T-helper 22 cell (primary cell): ENCODE measurements around the gene COX4I2.
"Not testable (repeated sequence)": the region's sequence is repeated elsewhere in the genome, so short reads cannot be mapped to it uniquely, and the experiment has no call there.

Experiments
- DNase-seq: peaks from one replicate; pipeline ENCODE4 v3.0.0-alpha.2; 2020; ENCODE audit warnings: low read depth

The COX4I2 gene

GRCh38 chr20:31607640-31608250, 30.0 kb upstream of the COX4I2 start:
- DNase-seq: no peak

- no peak for DNase-seq
These were observed 29.3 kb upstream of the COX4I2 start for GRCh38 chr20:31608251-31608945.

DNA sequence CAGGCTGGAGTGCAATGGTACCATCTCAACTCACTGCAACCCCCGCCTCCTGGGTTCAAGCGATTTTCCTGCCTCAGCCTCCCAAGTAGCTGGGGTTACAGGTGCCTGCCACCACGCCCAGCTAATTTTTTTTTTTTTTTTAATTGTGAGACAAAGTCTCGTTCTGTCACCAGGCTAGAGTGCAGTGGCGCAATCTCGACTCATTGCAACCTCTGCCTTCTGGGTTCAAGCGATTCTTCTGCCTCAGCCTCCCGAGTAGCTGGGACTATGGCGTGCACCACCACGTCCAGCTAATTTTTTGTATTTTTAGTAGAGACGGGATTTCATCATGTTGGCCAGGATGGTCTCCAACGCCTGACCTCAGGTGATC, 25.5 kb upstream of the COX4I2 start:
- DNase-seq: not testable (repeated sequence)

GRCh38 chr20:31615416-31615815, 22.3 kb upstream of the COX4I2 start:
- DNase-seq: no peak

DNA sequence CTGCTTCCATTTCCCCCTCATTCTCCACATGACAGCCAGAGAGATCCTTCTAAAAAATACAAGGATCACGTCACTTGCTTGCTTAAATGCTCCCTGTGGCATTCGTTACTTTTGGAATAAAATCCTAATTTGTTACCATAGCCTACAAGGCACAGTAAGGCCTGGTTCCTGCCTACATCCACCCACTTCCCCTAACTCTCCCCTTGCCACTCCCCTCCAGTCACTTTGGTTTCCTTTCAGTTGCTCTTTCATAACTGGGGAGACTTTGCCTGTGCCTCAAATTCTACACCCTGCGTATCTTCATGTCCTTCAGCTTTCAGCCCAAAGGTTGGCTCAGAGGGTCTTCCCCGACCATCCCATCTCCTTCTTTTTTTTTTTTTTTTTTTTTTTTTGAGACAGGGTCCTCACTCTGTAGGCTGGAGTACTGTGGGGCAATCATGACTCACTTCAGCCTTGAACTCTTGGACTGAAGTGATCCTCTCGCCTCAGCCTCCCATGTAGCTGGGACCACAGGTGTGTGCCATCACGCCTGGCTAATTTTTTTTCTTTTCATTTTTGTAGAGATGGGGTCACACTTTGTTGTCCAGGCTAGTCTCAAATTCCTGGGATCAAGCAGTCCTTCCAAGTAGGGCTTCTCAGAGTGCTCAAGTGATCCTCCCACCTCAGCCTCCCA, 20.1 kb upstream of the COX4I2 start:
- no peak for DNase-seq

- no peak for DNase-seq
These were observed 17.5 kb upstream of the COX4I2 start for GRCh38 chr20:31620246-31620645.

DNA sequence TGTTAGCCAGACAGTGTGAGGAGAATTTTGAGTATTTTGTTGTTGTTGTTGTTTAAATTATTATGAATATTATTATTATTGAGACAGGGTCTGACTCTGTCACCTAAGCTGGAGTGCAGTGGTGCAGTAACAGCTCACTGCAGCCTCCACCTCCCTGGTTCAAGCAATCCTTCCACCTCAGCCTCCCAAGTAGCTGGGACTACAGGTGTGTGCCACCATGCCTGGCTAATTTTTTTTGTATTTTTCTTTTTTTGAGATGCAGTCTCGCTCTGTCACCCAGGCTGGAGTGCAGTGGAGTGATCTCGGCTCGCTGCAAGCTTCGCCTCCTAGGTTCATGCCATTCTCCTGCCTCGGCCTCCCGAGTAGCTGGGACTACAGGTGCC, 14.6 kb upstream of the COX4I2 start:
- DNase-seq: not testable (repeated sequence)

DNA sequence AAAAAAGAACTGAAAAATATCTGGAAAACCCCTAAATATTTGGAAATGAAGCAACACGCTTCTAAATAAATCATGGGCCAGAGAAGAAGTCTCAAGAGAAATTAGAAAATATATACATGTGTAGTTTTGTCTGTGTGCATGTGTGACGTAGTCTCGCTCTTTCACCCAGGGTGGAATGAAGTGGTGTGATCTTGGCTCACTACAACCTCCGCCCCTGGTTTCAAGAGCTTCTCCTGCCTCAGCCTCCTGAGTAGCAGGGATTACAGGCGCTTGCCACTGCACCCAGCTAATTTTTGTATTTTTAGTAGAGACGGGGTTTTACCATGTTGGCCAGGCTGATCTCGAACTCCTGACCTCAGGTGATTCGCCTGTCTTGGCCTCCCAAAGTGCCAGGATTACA, 11.2 kb upstream of the COX4I2 start:
- not testable (repeated sequence) for DNase-seq

GRCh38 chr20:31628057-31628456, 9.7 kb upstream of the COX4I2 start:
- DNase-seq: not testable (repeated sequence)

DNA sequence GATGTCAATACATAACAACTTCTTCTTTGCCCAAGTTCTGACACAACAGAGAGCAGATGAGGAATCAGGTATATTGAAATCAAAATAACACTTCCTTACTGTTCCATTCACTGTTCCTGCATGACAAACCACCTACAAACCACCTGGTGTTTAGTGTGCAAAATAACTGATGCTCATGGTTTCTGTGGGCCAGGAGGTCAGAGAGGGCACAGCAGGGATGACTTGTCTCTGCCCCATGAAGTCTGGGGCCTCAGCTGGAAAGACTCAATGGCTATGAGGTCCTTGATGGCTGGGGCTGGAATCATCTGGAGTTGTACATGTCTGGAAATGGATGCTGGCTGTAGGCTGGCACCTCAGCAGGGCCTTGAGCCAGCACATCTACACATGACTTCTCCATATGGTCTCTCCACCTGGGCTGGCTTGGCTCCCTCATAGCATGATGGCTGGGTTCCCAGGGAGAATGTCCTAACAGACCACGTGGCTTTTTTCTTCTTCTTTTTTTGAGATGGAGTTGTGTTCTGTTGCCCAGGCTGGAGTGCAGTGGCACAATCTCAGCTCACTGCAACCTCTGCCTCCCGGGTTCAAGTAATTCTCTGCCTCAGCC, 7.4 kb upstream of the COX4I2 start:
- DNase-seq: no peak

- DNase-seq: no peak
These were observed 5.0 kb upstream of the COX4I2 start for GRCh38 chr20:31632548-31633338.

- no peak for DNase-seq
These were observed 4.3 kb upstream of the COX4I2 start for GRCh38 chr20:31633339-31633914.

GRCh38 chr20:31638317-31638716, 605 bp downstream of the COX4I2 start:
- DNase-seq: no peak

DNA sequence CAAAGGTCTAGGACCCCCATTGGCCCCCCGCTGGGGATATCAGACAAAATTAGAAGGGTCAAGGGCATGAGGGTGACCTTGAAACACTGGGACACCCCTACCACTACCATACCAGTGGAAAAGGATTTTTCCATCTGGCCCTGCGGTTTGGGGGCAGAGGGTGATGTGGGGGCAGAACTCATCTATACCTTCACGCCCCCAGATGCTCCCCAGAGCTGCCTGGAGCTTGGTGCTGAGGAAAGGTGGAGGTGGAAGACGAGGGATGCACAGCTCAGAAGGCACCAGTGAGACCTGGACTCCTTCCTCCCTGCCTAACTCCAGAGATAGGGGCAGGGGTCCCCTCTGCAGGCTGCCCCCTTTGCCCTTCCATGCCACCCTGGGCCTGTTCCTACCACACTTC, 1.1 kb downstream of the COX4I2 start:
- DNase-seq: no peak

DNA sequence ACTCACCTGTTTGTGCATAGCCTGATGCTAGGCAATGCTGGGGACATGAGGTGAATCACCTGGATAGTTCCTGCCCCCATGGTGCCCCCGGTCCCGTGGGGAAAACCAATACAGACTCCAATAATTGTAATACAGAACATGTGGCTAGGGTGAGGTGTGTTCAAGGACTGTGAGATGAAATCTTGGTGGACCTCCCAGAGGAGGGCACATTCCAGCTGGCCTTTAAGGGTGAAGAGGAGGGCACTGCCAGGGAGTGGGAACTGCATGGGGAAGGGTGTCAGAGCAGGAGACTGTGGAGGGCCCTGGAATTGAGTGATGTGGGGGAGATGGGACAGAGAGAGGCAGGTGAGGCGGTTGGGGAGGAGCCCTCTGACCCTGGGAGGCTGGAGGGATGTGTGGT, 2.5 kb downstream of the COX4I2 start:
- DNase-seq: no peak

DNA sequence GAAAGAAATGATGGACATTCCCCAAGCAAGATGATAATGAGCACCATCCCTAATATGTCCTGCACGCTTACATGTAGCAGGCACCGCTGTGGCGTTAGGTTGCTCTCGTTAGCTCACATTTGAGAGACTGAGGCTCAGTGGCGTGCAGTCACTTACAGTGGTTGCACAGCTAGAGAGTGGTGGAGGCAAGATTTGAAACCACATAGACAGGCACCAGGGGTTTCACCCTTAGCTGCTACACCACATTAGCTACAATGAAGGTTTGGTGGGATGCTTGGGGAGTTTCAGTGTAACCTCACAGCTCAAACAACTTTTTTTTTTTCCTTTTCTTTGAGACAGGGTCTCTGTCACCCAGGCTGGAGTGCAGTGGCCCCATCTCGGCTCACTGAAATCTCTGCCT, 3.7 kb downstream of the COX4I2 start:
- DNase-seq: no peak

DNA sequence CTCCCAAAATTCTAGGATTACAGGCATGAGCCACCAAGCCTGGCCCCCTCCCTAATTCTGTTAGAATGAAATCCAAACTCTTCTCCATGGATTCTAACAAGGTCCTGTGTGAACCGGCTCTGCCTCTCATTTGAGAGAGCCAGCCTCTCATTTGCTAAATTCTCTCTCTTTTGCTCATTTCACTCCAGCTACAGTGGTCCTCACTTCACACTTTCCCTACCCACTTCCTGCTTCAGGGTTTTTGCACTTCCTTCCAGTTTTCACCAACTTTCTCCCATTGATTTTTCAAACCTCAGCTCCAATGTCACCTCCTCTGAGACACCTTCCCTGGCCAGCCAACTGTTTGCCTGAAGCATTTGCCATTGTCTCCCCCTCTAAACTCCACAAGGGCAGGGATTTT, 5.1 kb downstream of the COX4I2 start:
- DNase-seq: no peak

- DNase-seq: no peak
These were observed 5.8 kb downstream of the COX4I2 start for GRCh38 chr20:31643522-31643921.

DNA sequence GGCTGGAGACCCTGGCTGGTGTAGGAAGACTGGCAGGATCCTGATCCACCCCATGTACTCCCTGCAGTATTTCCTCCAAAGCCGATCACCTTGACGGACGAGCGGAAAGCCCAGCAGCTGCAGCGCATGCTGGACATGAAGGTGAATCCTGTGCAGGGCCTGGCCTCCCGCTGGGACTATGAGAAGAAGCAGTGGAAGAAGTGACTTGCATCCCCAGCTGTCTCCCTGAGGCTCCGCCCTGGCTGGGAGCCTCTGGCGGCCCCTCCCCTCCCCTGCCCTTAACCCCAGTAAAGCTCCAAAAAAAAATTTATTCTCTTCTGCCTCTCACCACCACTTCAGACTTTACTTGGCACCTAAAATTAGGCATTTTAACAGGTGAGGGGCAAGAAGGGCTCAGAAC, 7.0 kb downstream of the COX4I2 start:
- DNase-seq: no peak

GRCh38 chr20:31648104-31648503, 10.4 kb downstream of the COX4I2 start:
- DNase-seq: not testable (repeated sequence)

- DNase-seq: no peak
These were observed 15.2 kb downstream of the COX4I2 start for GRCh38 chr20:31652917-31653396.

- no peak for DNase-seq
These were observed 15.8 kb downstream of the COX4I2 start for GRCh38 chr20:31653561-31653960.
